ENCODE results near the gene UNCX. TPM values are rescaled to one million over a fixed set of nuclear protein-coding genes. Genes with fewer than 3 reads are reported as not detected.

The UNCX gene
- total RNA-seq, 6 experiments from 2014 or later, result not detected

DNA sequence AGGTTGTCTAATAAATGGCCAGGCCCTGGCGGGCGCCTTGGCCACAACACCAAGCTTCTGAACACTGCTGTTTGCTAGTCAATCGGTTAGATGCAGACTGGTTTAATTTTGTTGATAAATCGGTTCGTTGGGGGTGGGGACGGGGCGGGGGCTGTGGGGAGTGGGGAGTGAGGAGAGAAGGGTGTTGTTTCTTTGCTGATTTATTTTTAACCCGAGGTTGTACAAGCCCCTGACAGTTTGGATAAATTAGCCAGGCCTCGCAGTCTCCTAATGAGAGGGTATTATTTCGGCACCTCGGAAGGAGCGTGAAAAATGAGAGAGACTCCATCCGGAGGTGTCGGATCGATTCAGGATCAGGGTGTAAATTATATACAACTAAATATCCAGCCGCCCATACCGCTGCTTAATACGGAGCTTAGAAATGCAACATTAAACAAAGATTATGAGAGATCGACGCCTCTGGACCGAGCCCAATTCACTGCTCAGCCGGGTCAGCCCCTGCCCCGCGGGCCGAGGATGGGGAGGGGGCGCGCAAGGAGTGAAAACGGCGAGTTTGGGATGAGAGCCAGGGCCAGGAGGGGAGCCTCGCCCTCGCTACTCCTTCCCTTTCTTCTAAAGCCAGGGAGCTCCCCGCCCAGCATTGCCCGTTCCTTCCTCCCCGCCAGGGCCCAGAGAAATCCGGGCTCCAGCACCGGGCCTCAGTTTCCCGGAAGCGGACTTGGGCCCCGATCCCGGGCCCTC lies 8.0 kb downstream of the UNCX start:
- ATAC-seq, result no peak

DNA sequence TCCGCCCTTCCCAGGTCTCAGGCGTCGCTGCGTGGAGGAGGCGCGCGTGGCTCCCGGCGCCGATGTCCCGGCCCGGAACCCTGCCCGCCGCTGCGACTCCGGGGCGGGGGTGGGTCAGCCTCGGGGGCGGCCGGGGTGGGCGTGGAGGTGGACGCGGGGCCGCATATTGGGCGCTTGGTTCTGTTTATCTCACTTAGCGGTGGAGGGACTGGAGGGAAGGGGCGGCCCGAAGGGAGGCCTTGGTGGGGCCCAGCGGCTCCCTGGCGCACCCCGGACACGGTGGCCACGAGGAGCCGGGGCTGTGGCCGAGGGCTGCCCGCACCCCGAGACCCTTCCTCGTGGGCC lies 8.6 kb downstream of the UNCX start:
- Histone ChIP-seq H3K4me1 (no peaks in the 10 kb centered on the region), H3K27ac (no peak overlapping the region), H3K4me3 (no peak overlapping the region), H3K27me3 (peaks cover 22 to 57% of the 10 kb centered on the region in 2 donors), H3K9me3 (no peaks in the 10 kb centered on the region), H3K36me3 (no peaks in the 10 kb centered on the region)
- no peak for TF ChIP-seq POLR2A (IDR thresholded peaks at IDR 0.05)
- TF ChIP-seq, protein P1, sequence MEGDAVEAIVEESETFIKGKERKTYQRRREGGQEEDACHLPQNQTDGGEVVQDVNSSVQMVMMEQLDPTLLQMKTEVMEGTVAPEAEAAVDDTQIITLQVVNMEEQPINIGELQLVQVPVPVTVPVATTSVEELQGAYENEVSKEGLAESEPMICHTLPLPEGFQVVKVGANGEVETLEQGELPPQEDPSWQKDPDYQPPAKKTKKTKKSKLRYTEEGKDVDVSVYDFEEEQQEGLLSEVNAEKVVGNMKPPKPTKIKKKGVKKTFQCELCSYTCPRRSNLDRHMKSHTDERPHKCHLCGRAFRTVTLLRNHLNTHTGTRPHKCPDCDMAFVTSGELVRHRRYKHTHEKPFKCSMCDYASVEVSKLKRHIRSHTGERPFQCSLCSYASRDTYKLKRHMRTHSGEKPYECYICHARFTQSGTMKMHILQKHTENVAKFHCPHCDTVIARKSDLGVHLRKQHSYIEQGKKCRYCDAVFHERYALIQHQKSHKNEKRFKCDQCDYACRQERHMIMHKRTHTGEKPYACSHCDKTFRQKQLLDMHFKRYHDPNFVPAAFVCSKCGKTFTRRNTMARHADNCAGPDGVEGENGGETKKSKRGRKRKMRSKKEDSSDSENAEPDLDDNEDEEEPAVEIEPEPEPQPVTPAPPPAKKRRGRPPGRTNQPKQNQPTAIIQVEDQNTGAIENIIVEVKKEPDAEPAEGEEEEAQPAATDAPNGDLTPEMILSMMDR (IDR thresholded peaks at IDR 0.05), result no peak
- intact Hi-C loops (cut with DNase I), result no loop called here
- 8% methylated on average over 5 of the region's 38 CpGs for WGBS (ENCODE audit: insufficient coverage, low coverage, low lambda C conversion rate, missing lambda C conversion rate)
- DNase-seq (peak in 1 of 3 donors; percentile 30), ATAC-seq (no peak)

More for the DNA sequence above, 8.0 kb downstream of the UNCX start:
- H3K4me1 ChIP-seq, result no peaks in the 10 kb centered on the region
- intact Hi-C loops (cut with DNase I), result no loop called here
- H3K4me3 ChIP-seq, result no peak overlapping the region
- H3K27me3 ChIP-seq, result peaks cover 22 to 54% of the 10 kb centered on the region in 2 donors
- no peaks in the 10 kb centered on the region for H3K9me3 ChIP-seq
- H3K36me3 ChIP-seq, result no peaks in the 10 kb centered on the region
- no peak overlapping the region for H3K27ac ChIP-seq
- no peak for TF ChIP-seq POLR2A (IDR thresholded peaks at IDR 0.05)
- TF ChIP-seq, protein P1 (IDR thresholded peaks at IDR 0.05), result no peak
- WGBS (ENCODE audit: insufficient coverage, low coverage, low lambda C conversion rate, missing lambda C conversion rate), result 6% methylated on average over 25 of the region's 40 CpGs
- no peak for DNase-seq

DNA sequence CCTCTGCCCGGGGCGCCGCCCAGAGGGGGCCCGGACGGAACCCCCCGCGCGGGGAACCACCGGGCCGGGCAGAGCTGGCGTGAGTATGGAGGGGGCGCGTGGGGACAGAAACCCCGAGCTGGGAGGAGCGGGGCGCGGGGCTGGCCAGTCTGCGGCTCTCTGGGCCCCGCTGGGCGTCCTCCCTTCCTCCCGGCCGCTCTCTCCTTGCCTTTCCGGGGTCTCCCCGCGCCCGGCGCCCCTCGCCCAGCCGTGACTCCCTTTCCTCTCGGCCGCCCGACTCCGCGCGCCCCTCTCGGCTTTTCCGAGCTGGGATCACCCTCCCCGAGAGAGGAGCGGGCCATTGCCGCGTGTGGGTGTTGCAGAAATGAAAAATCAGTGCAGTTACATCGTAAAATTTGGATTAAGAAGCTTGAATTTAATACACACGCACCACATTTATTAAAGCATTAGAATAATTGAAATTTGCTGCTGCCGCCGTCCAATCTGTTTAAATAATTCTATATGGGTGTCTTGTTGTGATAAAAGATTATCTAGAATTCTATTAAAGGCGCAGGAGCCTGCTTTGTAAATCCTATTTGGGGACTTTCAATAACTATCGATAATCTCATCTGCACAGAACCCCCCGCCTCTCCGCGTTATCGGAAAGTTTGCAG lies 9.1 kb downstream of the UNCX start:
- H3K36me3 ChIP-seq, result no peaks in the 10 kb centered on the region
- H3K4me1 ChIP-seq, result no peaks in the 10 kb centered on the region
- no peaks in the 10 kb centered on the region for H3K9me3 ChIP-seq
- H3K27ac ChIP-seq, result no peak overlapping the region
- intact Hi-C loops (cut with DNase I), result no loop called here
- no peak for ATAC-seq
- peaks cover 22 to 61% of the 10 kb centered on the region in 2 donors for H3K27me3 ChIP-seq
- TF ChIP-seq POLR2A (IDR thresholded peaks at IDR 0.05), result no peak
- TF ChIP-seq, protein P1 (IDR thresholded peaks at IDR 0.05), result no peak
- DNase-seq, result no peak
- WGBS (ENCODE audit: insufficient coverage, low coverage, low lambda C conversion rate, missing lambda C conversion rate), result 2% methylated on average over 18 of the region's 51 CpGs
- no peak overlapping the region for H3K4me3 ChIP-seq

DNA sequence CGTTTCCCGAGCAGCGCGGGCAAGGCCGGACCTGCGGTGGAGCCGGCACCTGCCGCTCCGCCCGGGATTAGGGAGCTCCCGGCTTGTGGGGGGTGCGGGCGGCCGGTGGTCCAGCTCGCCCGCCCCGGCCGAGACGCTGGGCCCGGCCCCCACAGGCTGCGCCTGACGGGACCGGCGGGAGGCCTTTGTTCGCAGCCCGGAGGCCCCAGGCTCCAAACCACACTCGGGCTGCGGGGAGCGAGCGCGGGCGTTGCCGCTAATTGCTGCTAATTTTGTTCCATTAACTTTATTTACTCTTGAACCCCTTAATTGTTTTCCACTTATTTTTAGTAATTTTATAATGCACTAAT lies 9.6 kb downstream of the UNCX start:
- intact Hi-C loops (cut with DNase I), result no loop called here
- DNase-seq, result peak in 1 of 3 donors; percentile 18
- TF ChIP-seq, protein P1 (IDR thresholded peaks at IDR 0.05), result no peak
- no peak for TF ChIP-seq POLR2A (IDR thresholded peaks at IDR 0.05)

More for the DNA sequence above, 9.6 kb downstream of the UNCX start:
- H3K4me3 ChIP-seq, result no peak overlapping the region
- no peak for ATAC-seq
- H3K36me3 ChIP-seq, result no peaks in the 10 kb centered on the region
- WGBS (ENCODE audit: insufficient coverage, low coverage, low lambda C conversion rate, missing lambda C conversion rate), result 1% methylated on average over 10 of the region's 33 CpGs
- H3K27me3 ChIP-seq, result peaks cover 22 to 66% of the 10 kb centered on the region in 2 donors
- H3K27ac ChIP-seq, result no peak overlapping the region
- no peaks in the 10 kb centered on the region for H3K4me1 ChIP-seq
- no peaks in the 10 kb centered on the region for H3K9me3 ChIP-seq
